T-helper 1 cell treated with Interleukin-12 subunit alpha and Interleukin-12 subunit beta and Interleukin-4 antibody, amounts not matched to agents 30 μg/mL and 1 μg/mL, for 36 hours (primary cell): ENCODE data around the gene UGT1A9.

ENCODE experiments used
- H3K27ac Mint-ChIP-seq: one replicate; pipeline ENCODE4 v1.8.0; 2021; ENCODE audit warnings: mild to moderate bottlenecking, mixed read lengths
- H3K27me3 Mint-ChIP-seq: one replicate; pipeline ENCODE4 v1.8.0; 2021; ENCODE audit warnings: low read depth, mixed read lengths
- H3K36me3 Mint-ChIP-seq: one replicate; pipeline ENCODE4 v1.8.0; 2021; ENCODE audit warnings: low read depth, mixed read lengths
- H3K4me1 Mint-ChIP-seq: one replicate; pipeline ENCODE4 v1.8.0; 2021; ENCODE audit warnings: low read depth, mixed read lengths
- H3K4me3 Mint-ChIP-seq: one replicate; pipeline ENCODE4 v1.8.0; 2021; ENCODE audit warnings: mild to moderate bottlenecking, moderate library complexity, mixed read lengths
- H3K9me3 Mint-ChIP-seq: one replicate; pipeline ENCODE4 v1.8.0; 2021; ENCODE audit warnings: mixed read lengths

The UGT1A9 gene

DNA sequence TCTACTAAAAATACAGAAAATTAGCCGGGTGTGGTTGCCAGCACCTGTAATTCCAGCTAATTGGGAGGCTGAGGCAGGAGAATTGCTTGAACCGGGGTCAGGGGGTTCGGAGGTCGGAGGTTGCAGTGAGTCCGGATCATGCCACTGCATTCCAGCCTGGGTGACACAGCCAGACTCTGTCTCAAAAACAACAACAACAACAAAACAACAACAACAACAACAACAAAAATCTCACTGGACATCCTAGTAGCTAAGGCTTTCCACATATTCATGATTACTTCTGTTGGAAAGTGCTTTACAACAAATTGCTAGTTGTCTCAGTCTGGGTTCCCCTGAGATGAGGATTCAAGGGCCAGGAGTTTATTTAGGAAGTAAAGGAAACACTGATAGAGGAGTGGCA is 102.2 kb downstream of the UGT1A9 start:
- Mint-ChIP-seq H3K27ac (no peak overlapping the region), H3K9me3 (peaks cover 13% of the 10 kb centered on the region), H3K4me3 (no peak overlapping the region), H3K4me1 (no peaks in the 10 kb centered on the region), H3K36me3 (no peaks in the 10 kb centered on the region), H3K27me3 (no peaks in the 10 kb centered on the region)

DNA sequence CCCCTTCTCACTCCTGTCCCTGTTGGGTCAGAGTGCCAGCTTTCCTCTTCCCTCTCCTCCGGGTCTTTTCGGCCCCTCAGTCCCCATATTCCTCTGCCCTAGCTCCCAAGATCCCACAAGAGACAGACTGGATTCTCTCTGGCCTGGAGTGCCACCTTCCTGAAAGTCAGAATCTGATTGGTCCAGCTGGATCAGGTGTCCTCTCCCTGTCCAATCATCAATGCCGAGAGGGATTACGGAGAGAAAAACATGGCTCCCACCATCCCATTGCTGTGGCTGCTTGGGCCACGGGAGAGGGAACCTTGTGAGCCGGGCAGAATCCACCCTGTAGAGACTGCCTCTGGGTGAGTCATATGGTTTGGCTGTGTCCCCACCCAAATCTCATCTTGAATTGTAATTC is 103.7 kb downstream of the UGT1A9 start:
- H3K36me3 Mint-ChIP-seq = no peaks in the 10 kb centered on the region
- H3K27me3 Mint-ChIP-seq = no peaks in the 10 kb centered on the region
- no peak overlapping the region for H3K4me3 Mint-ChIP-seq
- peaks cover 13% of the 10 kb centered on the region for H3K9me3 Mint-ChIP-seq
- no peaks in the 10 kb centered on the region for H3K4me1 Mint-ChIP-seq
- no peak overlapping the region for H3K27ac Mint-ChIP-seq

DNA sequence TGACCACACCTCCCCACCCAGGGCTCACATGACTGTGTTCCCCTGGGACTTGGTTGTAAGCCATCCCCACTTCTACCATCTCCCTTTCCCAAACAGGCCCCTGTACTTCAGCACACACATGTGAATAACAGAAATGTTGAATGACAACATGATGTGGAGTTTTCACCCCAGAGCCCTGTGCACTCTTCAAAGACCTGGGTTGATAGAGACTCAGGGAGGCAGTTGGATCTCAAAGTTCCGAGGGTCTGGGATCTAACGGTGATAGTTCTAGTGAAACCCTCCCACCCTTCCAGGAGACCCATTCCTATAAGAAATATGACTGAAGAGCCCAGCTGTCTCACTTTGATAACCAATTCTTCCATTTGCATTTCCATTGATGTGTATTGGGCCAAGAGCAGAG is 106.3 kb downstream of the UGT1A9 start, which contains the start of gene MROH2A:
Gene MROH2A (plus strand): TSS at position 301 of the 400 bp plus-strand sequence. CDS start 1,029 bp downstream, outside the sequence.
- peaks cover 16% of the 10 kb centered on the region for H3K9me3 Mint-ChIP-seq
- H3K27me3 Mint-ChIP-seq = peaks cover 16% of the 10 kb centered on the region
- H3K4me1 Mint-ChIP-seq = no peaks in the 10 kb centered on the region
- no peak within 1 kb of the TSS for H3K27ac Mint-ChIP-seq
- no peak within 1 kb of the TSS for H3K4me3 Mint-ChIP-seq
- H3K36me3 Mint-ChIP-seq = no peaks in the 10 kb centered on the region

DNA sequence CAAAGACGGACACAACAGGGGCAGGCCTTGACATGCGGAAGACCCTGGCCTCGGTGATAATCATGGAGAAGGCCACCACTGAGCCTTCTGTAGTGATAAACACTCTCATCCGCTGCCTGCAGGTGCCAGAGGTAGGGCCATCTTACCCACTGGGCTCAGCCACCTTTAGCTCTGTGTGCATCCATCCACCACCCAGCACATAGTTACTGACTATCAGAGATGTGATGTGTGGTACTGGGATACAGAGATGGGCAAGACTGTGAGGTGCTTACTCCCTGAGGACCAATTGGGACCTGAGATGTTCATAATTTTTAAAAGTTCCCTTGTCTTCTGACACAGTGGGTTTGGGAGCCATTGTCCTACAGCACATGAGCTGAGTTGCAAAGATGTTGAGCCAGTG is 108.0 kb downstream of the UGT1A9 start:
- peaks cover 16% of the 10 kb centered on the region for H3K9me3 Mint-ChIP-seq
- H3K4me1 Mint-ChIP-seq = no peaks in the 10 kb centered on the region
- peaks cover 16% of the 10 kb centered on the region for H3K27me3 Mint-ChIP-seq
- H3K27ac Mint-ChIP-seq = no peak overlapping the region
- H3K4me3 Mint-ChIP-seq = no peak overlapping the region
- no peaks in the 10 kb centered on the region for H3K36me3 Mint-ChIP-seq

DNA sequence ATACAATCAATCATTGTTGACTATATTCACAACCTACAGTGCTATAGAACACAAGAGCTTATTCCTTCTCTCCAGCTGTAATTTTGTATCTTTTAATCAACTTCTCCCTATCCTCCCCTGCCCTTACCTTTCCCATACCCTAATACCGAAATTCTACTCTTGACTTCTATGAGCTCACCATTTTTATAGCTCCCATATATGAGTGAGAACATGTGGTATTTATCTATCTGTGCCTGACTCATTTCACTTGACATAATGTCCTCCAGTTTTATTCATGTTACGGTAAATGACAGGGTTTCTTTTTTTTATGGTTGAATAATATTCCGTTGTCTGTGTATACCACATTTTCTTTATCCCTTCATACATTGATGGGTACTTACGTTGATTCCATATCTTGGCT is 109.1 kb downstream of the UGT1A9 start:
- Mint-ChIP-seq H3K4me3 (no peak overlapping the region), H3K27me3 (peaks cover 16% of the 10 kb centered on the region), H3K36me3 (no peaks in the 10 kb centered on the region), H3K27ac (no peak overlapping the region), H3K9me3 (peaks cover 15% of the 10 kb centered on the region), H3K4me1 (no peaks in the 10 kb centered on the region)

DNA sequence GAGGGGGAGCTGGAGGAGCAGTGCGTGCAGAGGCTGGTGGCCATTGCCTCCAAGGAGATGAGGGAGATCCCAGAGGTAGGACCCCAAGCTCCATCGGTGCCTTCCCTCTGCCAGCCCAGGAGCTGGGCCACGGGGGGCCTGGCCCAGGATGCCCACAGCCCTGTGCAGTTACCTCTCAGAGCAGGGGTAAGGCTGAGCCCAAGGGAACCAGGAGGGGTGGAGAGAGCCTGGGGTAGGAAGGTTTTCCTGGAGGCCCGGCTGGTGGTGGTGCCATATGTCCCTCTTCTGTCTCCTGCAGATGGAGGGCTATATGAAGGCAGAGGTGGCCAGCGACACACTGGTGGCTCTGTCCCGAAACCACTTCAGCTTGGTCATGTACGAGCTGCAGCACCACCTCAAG is 117.9 kb downstream of the UGT1A9 start:
- Mint-ChIP-seq H3K27me3 (no peaks in the 10 kb centered on the region), H3K27ac (no peak overlapping the region), H3K9me3 (no peaks in the 10 kb centered on the region), H3K36me3 (no peaks in the 10 kb centered on the region), H3K4me1 (no peaks in the 10 kb centered on the region), H3K4me3 (no peak overlapping the region)

DNA sequence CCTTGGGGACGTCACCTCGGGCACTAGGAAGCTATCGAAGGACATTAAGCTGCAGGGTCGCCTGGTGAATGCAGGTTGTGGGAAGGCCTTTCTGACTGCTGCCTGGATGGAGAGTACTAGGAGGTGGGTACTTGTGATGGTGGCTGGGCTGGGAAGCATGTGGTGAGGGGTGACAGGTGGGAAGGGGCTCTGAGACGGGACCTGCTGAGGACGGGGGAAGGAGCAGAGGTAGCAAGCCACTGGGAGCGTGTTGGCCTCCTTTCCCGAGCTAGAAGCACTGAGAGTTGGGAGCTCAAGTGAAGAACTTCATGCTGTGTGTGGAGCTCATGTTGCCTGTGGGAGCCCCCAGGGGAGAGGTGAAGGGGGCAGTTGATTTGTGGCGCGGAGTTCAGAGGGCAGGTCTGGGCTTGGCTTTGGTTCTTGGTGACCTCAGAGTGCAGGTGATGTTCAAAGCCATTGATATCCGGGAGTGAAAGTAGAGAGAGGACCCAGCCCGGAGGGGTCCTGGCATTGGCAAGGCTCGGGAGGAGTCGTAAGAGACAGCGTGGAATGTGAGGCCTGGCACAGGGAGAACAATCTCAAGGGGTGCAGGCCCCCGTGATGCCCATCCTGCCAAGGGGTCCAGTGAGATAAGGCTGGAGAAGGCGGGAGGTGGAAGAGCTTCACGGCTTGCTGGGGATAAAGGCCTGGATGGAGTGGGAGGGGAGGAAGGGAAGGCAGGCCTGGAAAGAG is 119.6 kb downstream of the UGT1A9 start:
- no peak overlapping the region for H3K4me3 Mint-ChIP-seq
- no peak overlapping the region for H3K27ac Mint-ChIP-seq
- H3K27me3 Mint-ChIP-seq = no peaks in the 10 kb centered on the region
- no peaks in the 10 kb centered on the region for H3K9me3 Mint-ChIP-seq
- H3K4me1 Mint-ChIP-seq = no peaks in the 10 kb centered on the region
- H3K36me3 Mint-ChIP-seq = no peaks in the 10 kb centered on the region

DNA sequence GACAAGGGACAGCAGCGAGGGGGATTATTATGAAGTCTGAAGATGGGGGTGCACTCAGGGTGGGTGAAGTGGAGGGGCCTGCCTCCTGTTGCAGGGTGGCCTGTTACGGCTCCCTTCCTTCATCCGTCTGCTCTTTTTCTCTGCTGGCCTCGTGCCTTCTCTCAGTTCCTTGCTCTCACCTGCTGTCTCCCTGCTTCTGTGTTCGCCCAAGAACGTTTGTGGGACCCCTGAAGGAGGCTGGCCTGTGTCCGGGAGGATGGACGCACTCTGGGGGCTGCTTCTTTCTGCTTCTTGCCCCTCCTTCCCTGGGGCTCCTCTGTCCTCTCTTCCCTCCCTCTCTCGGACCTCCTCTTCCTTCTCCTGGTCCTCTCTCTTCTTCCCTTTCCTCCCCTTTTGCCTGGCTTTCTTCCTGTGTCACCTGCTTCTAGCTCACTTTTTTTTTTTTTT is 120.2 kb downstream of the UGT1A9 start:
- Mint-ChIP-seq H3K4me3 (no peak overlapping the region), H3K27me3 (no peaks in the 10 kb centered on the region), H3K4me1 (no peaks in the 10 kb centered on the region), H3K36me3 (no peaks in the 10 kb centered on the region), H3K27ac (no peak overlapping the region), H3K9me3 (no peaks in the 10 kb centered on the region)

DNA sequence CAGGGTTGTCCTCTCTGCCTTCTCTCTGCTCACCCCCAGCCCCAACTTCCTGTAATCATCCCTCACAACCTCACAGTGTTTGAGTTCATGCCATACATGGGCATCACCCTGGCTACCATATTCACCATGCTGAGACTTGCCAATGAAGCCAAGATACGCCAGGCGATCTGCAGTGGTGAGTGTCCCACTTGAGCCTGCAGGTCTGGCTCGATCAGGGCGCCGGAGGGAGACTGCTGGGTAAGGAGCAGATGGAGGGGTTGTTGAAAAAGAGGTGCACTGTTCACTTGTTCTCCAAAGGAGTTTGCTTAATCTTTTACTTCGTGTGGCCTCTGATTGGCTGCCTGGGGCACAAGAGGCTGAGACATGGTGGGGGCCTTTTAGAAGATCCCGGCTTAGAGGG is 121.0 kb downstream of the UGT1A9 start:
- no peaks in the 10 kb centered on the region for H3K9me3 Mint-ChIP-seq
- H3K4me3 Mint-ChIP-seq = no peak overlapping the region
- H3K27ac Mint-ChIP-seq = no peak overlapping the region

DNA sequence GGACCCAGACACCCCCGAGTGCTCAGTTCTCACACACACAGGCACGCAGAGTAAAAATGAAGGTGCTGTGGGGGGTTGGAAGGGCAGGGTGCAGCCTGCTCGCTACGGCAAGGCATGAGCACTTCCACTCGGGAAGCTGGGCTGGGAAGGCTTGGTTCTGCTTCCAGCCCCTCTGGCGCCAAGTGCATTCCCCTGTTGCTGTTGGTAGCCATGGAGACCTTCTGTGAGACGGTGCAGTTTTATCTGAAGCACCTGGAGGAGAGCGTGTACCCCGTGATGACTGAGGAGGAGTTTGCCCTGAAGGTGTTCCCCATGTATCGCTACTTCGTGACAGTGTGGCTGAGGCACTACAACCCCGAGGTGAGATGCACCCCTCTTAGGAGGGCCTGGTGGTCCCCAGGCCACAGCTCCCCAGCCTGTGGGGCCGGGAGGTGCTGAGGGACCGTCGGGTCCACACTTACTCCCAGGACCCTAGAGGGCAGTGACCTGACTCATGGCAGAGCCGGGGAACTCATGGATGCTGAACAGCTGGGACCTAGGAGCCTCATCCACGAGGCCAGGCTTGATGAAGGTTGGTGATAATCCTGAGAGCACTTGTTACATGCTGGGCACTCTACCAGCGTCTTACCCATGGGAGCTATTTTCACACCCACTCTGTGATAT is 121.9 kb downstream of the UGT1A9 start:
- Mint-ChIP-seq H3K4me1 (no peaks in the 10 kb centered on the region), H3K27ac (no peak overlapping the region), H3K36me3 (no peaks in the 10 kb centered on the region), H3K4me3 (no peak overlapping the region), H3K9me3 (no peaks in the 10 kb centered on the region), H3K27me3 (no peaks in the 10 kb centered on the region)

More for the DNA sequence above, 121.0 kb downstream of the UGT1A9 start:
- H3K27me3 Mint-ChIP-seq = no peaks in the 10 kb centered on the region
- no peaks in the 10 kb centered on the region for H3K4me1 Mint-ChIP-seq
- H3K36me3 Mint-ChIP-seq = no peaks in the 10 kb centered on the region

DNA sequence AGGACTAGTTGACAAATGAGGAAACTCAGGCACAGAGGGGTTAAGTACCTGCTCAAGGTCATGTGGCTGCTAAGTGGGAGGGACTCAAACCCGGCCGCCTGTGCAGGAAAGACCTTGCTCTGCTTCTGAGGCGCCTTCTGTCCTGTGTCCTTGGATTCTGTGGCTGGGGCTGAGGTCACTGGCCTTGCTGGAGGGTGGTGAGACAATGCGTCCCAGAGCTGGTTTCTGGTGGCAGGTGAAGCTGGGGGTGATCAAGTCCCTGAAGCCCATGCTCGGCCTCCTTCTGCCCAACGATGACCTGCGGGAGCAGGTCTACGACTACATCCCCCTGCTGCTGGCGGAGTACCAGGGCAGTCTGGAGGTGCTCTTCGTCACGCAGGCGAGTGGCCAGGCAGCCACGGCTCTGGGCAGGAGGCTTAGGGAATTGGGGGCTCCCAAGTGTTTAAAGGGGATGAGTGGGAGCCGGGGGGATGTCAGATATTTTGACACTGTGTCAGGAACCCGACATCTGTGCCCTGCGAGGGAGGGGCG is 122.5 kb downstream of the UGT1A9 start:
- no peaks in the 10 kb centered on the region for H3K4me1 Mint-ChIP-seq
- no peaks in the 10 kb centered on the region for H3K9me3 Mint-ChIP-seq
- no peak overlapping the region for H3K27ac Mint-ChIP-seq
- H3K27me3 Mint-ChIP-seq = no peaks in the 10 kb centered on the region
- no peak overlapping the region for H3K4me3 Mint-ChIP-seq
- no peaks in the 10 kb centered on the region for H3K36me3 Mint-ChIP-seq

DNA sequence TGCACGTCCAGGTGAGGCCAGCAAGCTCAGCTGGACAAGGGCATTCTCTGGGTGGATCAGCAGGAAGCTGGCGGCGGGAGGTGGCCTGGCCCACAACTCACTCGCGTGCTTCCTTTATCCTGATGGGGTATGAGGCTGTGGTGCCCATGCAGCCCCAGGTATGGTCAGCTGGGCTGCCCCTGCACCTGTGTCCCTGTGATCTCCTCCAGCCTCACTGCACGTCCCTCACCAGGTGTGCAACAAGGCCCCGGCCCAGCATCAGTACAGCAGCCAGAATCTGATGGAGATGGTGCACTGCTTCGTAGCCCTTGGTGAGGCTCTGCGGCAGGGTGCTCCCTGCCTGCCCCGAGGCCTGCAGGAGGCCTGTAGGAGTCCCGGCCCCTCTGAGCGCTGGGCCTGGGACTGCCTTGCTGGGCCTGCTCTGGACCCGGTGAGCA is 124.1 kb downstream of the UGT1A9 start:
- H3K4me3 Mint-ChIP-seq = no peak overlapping the region
- no peaks in the 10 kb centered on the region for H3K27me3 Mint-ChIP-seq
- H3K9me3 Mint-ChIP-seq = no peaks in the 10 kb centered on the region
- H3K36me3 Mint-ChIP-seq = no peaks in the 10 kb centered on the region
- H3K27ac Mint-ChIP-seq = no peak overlapping the region
- H3K4me1 Mint-ChIP-seq = no peaks in the 10 kb centered on the region

DNA sequence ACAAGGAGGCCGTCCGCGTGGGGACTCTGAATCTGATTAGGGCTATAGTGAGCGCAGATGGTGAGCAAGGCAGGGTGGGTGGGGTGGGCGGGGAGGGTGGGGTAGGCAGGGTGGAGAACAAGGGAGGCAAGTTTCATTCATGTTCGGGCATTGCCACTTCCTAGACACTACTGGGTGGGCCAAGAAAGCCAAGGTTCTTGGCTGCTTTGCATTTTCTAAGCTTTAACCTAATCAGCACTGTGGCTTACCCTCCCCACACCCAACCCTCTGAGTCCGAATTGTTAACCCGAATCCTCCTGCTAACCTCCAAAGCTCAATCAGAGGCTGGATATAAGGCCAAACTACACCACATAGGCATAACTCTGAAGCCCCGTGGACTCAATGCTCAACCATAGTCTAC is 124.6 kb downstream of the UGT1A9 start:
- H3K27me3 Mint-ChIP-seq = no peaks in the 10 kb centered on the region
- no peaks in the 10 kb centered on the region for H3K4me1 Mint-ChIP-seq
- H3K9me3 Mint-ChIP-seq = no peaks in the 10 kb centered on the region
- H3K36me3 Mint-ChIP-seq = no peaks in the 10 kb centered on the region
- H3K27ac Mint-ChIP-seq = no peak overlapping the region
- H3K4me3 Mint-ChIP-seq = no peak overlapping the region

DNA sequence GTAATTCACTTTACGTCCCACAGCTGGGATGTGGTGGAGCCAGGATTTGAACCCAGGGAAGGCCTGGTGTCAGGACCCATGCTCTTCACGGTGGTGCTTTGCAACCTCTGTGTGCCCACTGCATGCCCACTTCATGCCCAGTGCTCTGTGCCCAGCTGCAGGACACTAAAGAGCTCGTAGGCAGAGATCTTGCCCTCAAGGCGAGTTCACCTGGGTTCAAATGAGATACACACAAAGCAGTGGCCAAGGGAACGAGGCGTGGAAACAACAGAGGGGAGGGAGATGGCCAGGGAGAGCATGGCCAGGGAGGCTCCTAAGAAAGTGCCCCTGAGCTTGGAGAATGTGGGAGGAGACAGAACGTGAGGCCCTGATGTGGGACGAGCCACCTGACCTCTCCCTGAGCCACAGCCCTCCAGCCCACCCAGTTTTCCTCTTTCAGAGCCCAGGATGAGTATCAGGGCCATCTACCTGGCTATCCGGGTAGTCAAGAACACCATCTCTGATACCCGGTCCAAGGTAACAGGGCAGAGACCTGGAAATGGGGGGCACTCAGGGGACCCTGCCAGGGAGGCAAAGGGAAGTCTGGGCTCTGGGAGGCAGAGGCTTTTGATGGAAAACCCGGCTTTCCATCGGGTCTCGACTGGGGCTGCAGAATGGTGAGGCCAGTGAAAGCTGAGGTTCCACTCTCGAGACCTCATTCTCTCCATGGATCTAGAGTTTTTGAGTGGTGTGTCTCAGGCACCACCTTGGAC is 126.8 kb downstream of the UGT1A9 start:
- H3K9me3 Mint-ChIP-seq = no peaks in the 10 kb centered on the region
- no peak overlapping the region for H3K27ac Mint-ChIP-seq
- no peaks in the 10 kb centered on the region for H3K27me3 Mint-ChIP-seq
- H3K4me1 Mint-ChIP-seq = no peaks in the 10 kb centered on the region
- H3K4me3 Mint-ChIP-seq = no peak overlapping the region
- H3K36me3 Mint-ChIP-seq = no peaks in the 10 kb centered on the region
